OCI-LY7 (cell line): ENCODE data around the gene B4GALNT4. TPM values are rescaled to one million over a fixed set of nuclear protein-coding genes. Genes with fewer than 3 reads are reported as not detected.
A peak's percentile ranks its signal among the peaks of the same experiment; 100 is the strongest.

Experiments used
- BruUV-seq: library from RNA; stranded (reverse); fragments of 400-500 nt; replicated peaks from 2 replicates; lab custom pipeline; 2021; lab: Mats Ljungman, UMichigan
- CTCF ChIA-PET: fragments of 300-600 bp; sonication (Branson Sonifier 250); formaldehyde crosslinking; loops from one replicate; lab custom pipeline; 2022; ENCODE audit warnings: antibody characterized with exemption; ENCODE audit not compliant: unreplicated experiment; lab: Charles Lee
- POLR2A ChIA-PET: fragments of 300-600 bp; sonication (Branson Sonifier 250); formaldehyde crosslinking; loops from one replicate; lab custom pipeline; 2022; ENCODE audit warnings: antibody characterized with exemption; lab: Charles Lee
- DNase-seq: peaks from one replicate; pipeline ENCODE4 v3.0.0-alpha.2; 2015; ENCODE audit warnings: low spot score
- H2AFZ ChIP-seq: fragments of 200-600 bp; sonication (generic), shearing (Covaris generic); 2 replicates; pipeline ENCODE4 v1.6.1; 2014; ENCODE audit warnings: mild to moderate bottlenecking, antibody characterized with exemption, low read length, moderate library complexity
- H3K27ac ChIP-seq: fragments of 200-600 bp; sonication (generic); 2 replicates; pipeline ENCODE4 v1.5.1; 2014; ENCODE audit warnings: mixed run types, low read depth, mild to moderate bottlenecking, moderate library complexity, low read length, inconsistent platforms; ENCODE audit not compliant: poor library complexity, severe bottlenecking
- H3K36me3 ChIP-seq: fragments of 200-600 bp; sonication (generic); 2 replicates; pipeline ENCODE4 v1.6.1; 2014; ENCODE audit warnings: mild to moderate bottlenecking, antibody characterized with exemption, low read length, moderate library complexity, mixed read lengths; ENCODE audit not compliant: insufficient read depth
- H3K4me1 ChIP-seq: fragments of 200-600 bp; sonication (generic); 2 replicates; pipeline ENCODE4 v1.5.1; 2014; ENCODE audit warnings: mild to moderate bottlenecking, low read length; ENCODE audit not compliant: insufficient read depth, poor library complexity, severe bottlenecking
- H3K4me2 ChIP-seq: fragments of 200-600 bp; sonication (generic); 2 replicates; pipeline ENCODE4 v1.6.1; 2014; ENCODE audit warnings: mild to moderate bottlenecking, low read length
- H3K4me3 ChIP-seq: fragments of 200-600 bp; sonication (generic); 2 replicates; pipeline ENCODE4 v1.5.1; 2014; ENCODE audit warnings: mild to moderate bottlenecking, low read depth, low read length; ENCODE audit not compliant: poor library complexity, severe bottlenecking
- H3K79me2 ChIP-seq: fragments of 200-600 bp; sonication (generic); 2 replicates; pipeline ENCODE4 v1.6.1; 2016; ENCODE audit warnings: low read depth, mild to moderate bottlenecking, low read length, moderate library complexity, mixed read lengths; ENCODE audit not compliant: insufficient read depth
- H3K9me2 ChIP-seq: fragments of 200-600 bp; sonication (generic); 2 replicates; pipeline ENCODE4 v1.6.1; 2016; ENCODE audit warnings: mild to moderate bottlenecking, low read length, mixed read lengths; ENCODE audit not compliant: insufficient read depth
- H3K9me3 ChIP-seq: fragments of 200-600 bp; sonication (generic); 2 replicates; pipeline ENCODE4 v1.6.1; 2014; ENCODE audit warnings: mild to moderate bottlenecking, mixed run types, low read length, mixed read lengths
- H4K20me1 ChIP-seq: fragments of 200-600 bp; sonication (generic); 2 replicates; pipeline ENCODE4 v1.6.1; 2014; ENCODE audit warnings: mild to moderate bottlenecking, antibody characterized with exemption, low read length, moderate library complexity, mixed read lengths; ENCODE audit not compliant: insufficient read depth
- EZH2phosphoT487 ChIP-seq: fragments of 200-600 bp; sonication (generic); IDR thresholded peaks from 2 replicates; pipeline ENCODE4 v1.6.1; 2018; ENCODE audit warnings: low read depth, borderline replicate concordance, mild to moderate bottlenecking, mixed run types, antibody characterized with exemption, low read length, moderate library complexity, mixed read lengths
- intact Hi-C: fragments of 100-400 bp; cut with micrococcal nuclease; formaldehyde crosslinking; loops from one replicate; pipeline ENCODE4 v1.10.0; 2022; ENCODE audit not compliant: unreplicated experiment
- total RNA-seq, 2 experiments: library from RNA; depleted of rRNA in 1 of 2; stranded (reverse); fragments of >200 nt in 1 of 2; shearing (Covaris generic) in 1 of 2; gene quantifications; 2 replicates each; pipeline ENCODE4 v1.2.3, GENCODE V29; 2014 to 2022
- TF ChIP-seq, protein P1 (sequence below): fragments of 200-600 bp; sonication (generic); conservative IDR thresholded peaks from 2 replicates; pipeline ENCODE4 v1.5.1; 2014; ENCODE audit warnings: mild to moderate bottlenecking, antibody characterized with exemption, low read length, moderate library complexity, mixed read lengths

B4GALNT4 gene
- total RNA-seq, 2 experiments from 2014 or later: not detected

DNA sequence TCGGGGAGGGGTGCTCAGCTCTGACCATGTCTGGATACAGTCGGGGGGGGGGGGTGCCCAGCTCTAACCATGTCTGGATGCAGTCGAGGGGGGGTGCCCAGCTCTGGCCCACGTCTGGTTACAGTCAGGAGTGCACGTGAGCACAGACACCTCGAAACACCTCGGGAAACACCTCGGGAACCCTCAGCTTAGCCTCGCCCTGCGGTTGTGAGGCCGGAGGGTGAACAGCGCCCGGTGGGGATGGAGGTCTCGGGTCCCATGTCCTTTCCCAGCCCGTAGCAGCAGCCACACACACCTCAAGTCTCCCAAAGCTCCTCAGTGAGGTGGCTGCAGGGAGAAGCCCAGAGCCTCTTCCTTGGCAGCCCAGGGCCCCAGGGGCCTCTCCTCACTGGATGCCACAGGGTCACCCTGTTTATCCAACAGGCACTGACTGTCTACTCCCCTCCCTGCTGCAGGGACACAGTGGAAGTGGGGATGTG, 43.4 kb downstream of the B4GALNT4 start:
- Histone ChIP-seq H4K20me1 (no peaks in the 10 kb centered on the region), H3K4me2 (no peak overlapping the region), H2AFZ (no peak overlapping the region), H3K9me3 (no peaks in the 10 kb centered on the region), H3K9me2 (no peaks in the 10 kb centered on the region), H3K36me3 (no peaks in the 10 kb centered on the region), H3K4me3 (no peak overlapping the region), H3K79me2 (no peaks in the 10 kb centered on the region), H3K4me1 (peaks cover 23% of the 10 kb centered on the region), H3K27ac (no peak overlapping the region)
- BruUV-seq: no TSS peak
- intact Hi-C loops: no loop called here
- TF ChIP-seq EZH2phosphoT487: no peak
- TF ChIP-seq, protein P1, sequence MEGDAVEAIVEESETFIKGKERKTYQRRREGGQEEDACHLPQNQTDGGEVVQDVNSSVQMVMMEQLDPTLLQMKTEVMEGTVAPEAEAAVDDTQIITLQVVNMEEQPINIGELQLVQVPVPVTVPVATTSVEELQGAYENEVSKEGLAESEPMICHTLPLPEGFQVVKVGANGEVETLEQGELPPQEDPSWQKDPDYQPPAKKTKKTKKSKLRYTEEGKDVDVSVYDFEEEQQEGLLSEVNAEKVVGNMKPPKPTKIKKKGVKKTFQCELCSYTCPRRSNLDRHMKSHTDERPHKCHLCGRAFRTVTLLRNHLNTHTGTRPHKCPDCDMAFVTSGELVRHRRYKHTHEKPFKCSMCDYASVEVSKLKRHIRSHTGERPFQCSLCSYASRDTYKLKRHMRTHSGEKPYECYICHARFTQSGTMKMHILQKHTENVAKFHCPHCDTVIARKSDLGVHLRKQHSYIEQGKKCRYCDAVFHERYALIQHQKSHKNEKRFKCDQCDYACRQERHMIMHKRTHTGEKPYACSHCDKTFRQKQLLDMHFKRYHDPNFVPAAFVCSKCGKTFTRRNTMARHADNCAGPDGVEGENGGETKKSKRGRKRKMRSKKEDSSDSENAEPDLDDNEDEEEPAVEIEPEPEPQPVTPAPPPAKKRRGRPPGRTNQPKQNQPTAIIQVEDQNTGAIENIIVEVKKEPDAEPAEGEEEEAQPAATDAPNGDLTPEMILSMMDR: no peak
- no peak for DNase-seq
- ChIA-PET POLR2A (no interaction called here), CTCF (no interaction called here)

GRCh38 chr11:413120-414081, 44.1 kb downstream of the B4GALNT4 start:
- ChIA-PET CTCF (no interaction called here), POLR2A (interaction anchor here (1.2 kb wide), 1 partner anchor 141 kb away, joined by 4 read pairs; no protein-coding TSS in a partner anchor)
- BruUV-seq: no TSS peak
- peak; percentile 25 for DNase-seq
- Histone ChIP-seq H4K20me1 (no peaks in the 10 kb centered on the region), H3K36me3 (no peaks in the 10 kb centered on the region), H3K27ac (no peak overlapping the region), H3K9me3 (no peaks in the 10 kb centered on the region), H3K9me2 (no peaks in the 10 kb centered on the region), H3K4me2 (no peak overlapping the region), H3K79me2 (no peaks in the 10 kb centered on the region), H2AFZ (no peak overlapping the region), H3K4me3 (no peak overlapping the region), H3K4me1 (peaks cover 23% of the 10 kb centered on the region)
- TF ChIP-seq, protein P1: no peak
- no peak for TF ChIP-seq EZH2phosphoT487
- intact Hi-C loops: no loop called here
